Ishikawa (cell line): Measurements from ENCODE around the gene SOST.

Experiments
- EGR1 ChIP-seq: IDR thresholded peaks from 2 replicates; pipeline ENCODE4 v1.6.1; 2012
- EP300 ChIP-seq: IDR thresholded peaks from 2 replicates; pipeline ENCODE4 v1.6.1; 2012; ENCODE audit warnings: borderline replicate concordance
- RAD21 ChIP-seq: IDR thresholded peaks from 2 replicates; pipeline ENCODE4 v1.6.1; 2012; ENCODE audit warnings: low read depth
- TAF1 ChIP-seq: IDR thresholded peaks from 2 replicates; pipeline ENCODE4 v1.6.1; 2012; ENCODE audit warnings: low read depth, mild to moderate bottlenecking

DNA sequence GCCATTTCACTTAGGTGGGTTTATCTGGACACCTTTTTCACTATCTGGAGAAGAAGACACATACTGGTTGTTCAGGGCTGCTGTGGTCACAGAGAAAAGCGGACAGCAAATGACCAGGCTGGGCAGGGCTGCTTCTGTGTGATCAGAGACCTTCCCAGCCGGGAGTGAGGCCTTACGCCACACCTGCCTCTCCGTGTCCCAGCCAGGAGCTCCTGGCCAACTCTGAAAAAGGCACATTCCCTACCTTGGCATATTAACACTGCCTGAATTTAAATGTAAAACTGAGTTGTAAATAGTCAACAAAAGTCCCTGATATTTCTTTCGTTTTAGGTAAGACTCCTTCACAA, 9.1 kb upstream of the SOST start:
- TF ChIP-seq EP300, result no peak
- no peak for TF ChIP-seq EGR1
- TF ChIP-seq RAD21, result no peak
- no peak for TF ChIP-seq TAF1
